H1 (cell line): ENCODE measurements around the gene SLC12A5. TPM values are rescaled to one million over a fixed set of nuclear protein-coding genes. Genes with fewer than 3 reads are reported as not detected.
A peak's percentile ranks its signal among the peaks of the same experiment; 100 is the strongest.

Source experiments
- CTCF ChIA-PET: fragments of 300-600 bp; sonication (Branson Sonifier 250); formaldehyde crosslinking; loops from one replicate; lab custom pipeline; 2021; ENCODE audit not compliant: partially characterized antibody; lab: Charles Lee
- POLR2A ChIA-PET: fragments of 300-600 bp; sonication (Branson Sonifier 250); formaldehyde crosslinking; loops from one replicate; lab custom pipeline; 2021; ENCODE audit warnings: inconsistent platforms; ENCODE audit not compliant: partially characterized antibody; lab: Charles Lee
- DNase-seq, 2 experiments: peaks; one replicate each; pipeline versions ENCODE4 v3.0.0 to v3.0.0-alpha.2; 2010 to 2022; ENCODE audit warnings: low spot score in 2 of 2, low read depth in 1 of 2, mixed read lengths in 1 of 2
- FAIRE-seq: peaks from 2 replicates; lab custom pipeline; 2011; peaks lifted over from hg19 to GRCh38; lab: Jason Lieb, UNC
- H2AFZ ChIP-seq: 2 replicates; pipeline ENCODE4 v1.8.1; 2012; ENCODE audit warnings: low read length, inconsistent platforms
- H2AK5ac ChIP-seq: 2 replicates; pipeline ENCODE4 v1.6.1; 2013; ENCODE audit warnings: low read depth, low read length
- H2BK120ac ChIP-seq: replicated peaks from 2 replicates; pipeline ENCODE3; 2013; ENCODE audit warnings: low read depth, low read length, inconsistent platforms
- H2BK12ac ChIP-seq: 2 replicates; pipeline ENCODE4 v1.6.1; 2013; ENCODE audit warnings: low read depth, low read length
- H2BK15ac ChIP-seq: 2 replicates; pipeline ENCODE4 v1.6.1; 2013; ENCODE audit warnings: low read length
- H2BK20ac ChIP-seq: 2 replicates; pipeline ENCODE4 v1.6.1; 2013; ENCODE audit warnings: low read length
- H2BK5ac ChIP-seq: 2 replicates; pipeline ENCODE4 v1.6.1; 2013; ENCODE audit warnings: low read depth, low read length
- H3K14ac ChIP-seq: 2 replicates; pipeline ENCODE4 v1.6.1; 2013; ENCODE audit warnings: inconsistent platforms; ENCODE audit not compliant: insufficient read length
- H3K18ac ChIP-seq: 2 replicates; pipeline ENCODE4 v1.6.1; 2013; ENCODE audit warnings: low read length; ENCODE audit errors: extremely low read depth
- H3K23ac ChIP-seq: 2 replicates; pipeline ENCODE4 v1.6.1; 2013; ENCODE audit warnings: inconsistent platforms; ENCODE audit not compliant: insufficient read length
- H3K23me2 ChIP-seq: 2 replicates; pipeline ENCODE4 v1.6.1; 2013; ENCODE audit warnings: low read depth, low read length
- H3K27ac ChIP-seq: 2 replicates; pipeline ENCODE4 v1.6.1; 2011; ENCODE audit warnings: low read depth, low read length, inconsistent platforms
- H3K27me3 ChIP-seq, 4 experiments: replicated peaks in 1 of 4; 1 replicate in 1 of 4; 2 replicates in 3 of 4; pipeline versions ENCODE4 v1.6.1 to v1.8.1; 2011 to 2013; ENCODE audit warnings: low read length in 3 of 4, mild to moderate bottlenecking in 3 of 4, inconsistent platforms in 2 of 4, mixed read lengths in 2 of 4, moderate library complexity in 1 of 4; ENCODE audit not compliant: control insufficient read depth in 3 of 4, insufficient read depth in 3 of 4; ENCODE audit errors: extremely low read depth in 1 of 4
- H3K36me3 ChIP-seq, 4 experiments: 2 replicates each; pipeline versions ENCODE4 v1.6.1 to v1.8.1; 2011 to 2013; ENCODE audit warnings: mild to moderate bottlenecking in 4 of 4, low read length in 3 of 4, moderate library complexity in 2 of 4, control low read depth in 1 of 4, inconsistent platforms in 1 of 4; ENCODE audit not compliant: insufficient read depth in 4 of 4, control insufficient read depth in 2 of 4
- H3K4ac ChIP-seq: replicated peaks from 2 replicates; pipeline ENCODE3; 2013; ENCODE audit warnings: low read length, low read depth, mixed read lengths, inconsistent platforms; ENCODE audit not compliant: insufficient read length
- H3K4me1 ChIP-seq, 4 experiments: replicated peaks in 1 of 4; 1 replicate in 1 of 4; 2 replicates in 3 of 4; pipeline versions ENCODE4 v1.6.1 to v1.8.1; 2011 to 2013; ENCODE audit warnings: low read length in 3 of 4, inconsistent platforms in 2 of 4, mixed read lengths in 1 of 4; ENCODE audit not compliant: insufficient read depth in 4 of 4, control insufficient read depth in 3 of 4
- H3K4me2 ChIP-seq, 2 experiments: 2 replicates each; pipeline versions ENCODE4 v1.6.1 to v1.8.1; 2011 to 2013; ENCODE audit warnings: low read depth in 2 of 2, low read length in 2 of 2, control low read depth in 1 of 2, inconsistent platforms in 1 of 2, mild to moderate bottlenecking in 1 of 2; ENCODE audit not compliant: insufficient read depth in 1 of 2
- H3K4me3 ChIP-seq, 4 experiments: fragments of 200-600, 300-600 bp in 1 of 4; sonication (generic), shearing (Covaris generic), sonication (Bioruptor Twin) in 1 of 4; 2 replicates each; pipeline versions ENCODE4 v1.5.1 to v1.8.1; 2011 to 2016; ENCODE audit warnings: low read length in 4 of 4, low read depth in 3 of 4, control low read depth in 2 of 4, inconsistent platforms in 2 of 4, mild to moderate bottlenecking in 2 of 4, mixed read lengths in 1 of 4, moderate library complexity in 1 of 4; ENCODE audit not compliant: insufficient read depth in 2 of 4; ENCODE audit errors: extremely low read depth in 1 of 4
- H3K56ac ChIP-seq: replicated peaks from 2 replicates; pipeline ENCODE3; 2013; ENCODE audit warnings: low read depth, mild to moderate bottlenecking, mixed read lengths, low read length, inconsistent platforms; ENCODE audit not compliant: insufficient read length
- H3K79me1 ChIP-seq: 2 replicates; pipeline ENCODE4 v1.6.1; 2013; ENCODE audit warnings: low read depth, low read length, control low read depth
- H3K79me2 ChIP-seq, 2 experiments: 2 replicates each; pipeline versions ENCODE4 v1.6.1 to v1.8.1; 2012 to 2013; ENCODE audit warnings: low read length in 2 of 2, mild to moderate bottlenecking in 2 of 2, inconsistent platforms in 1 of 2; ENCODE audit not compliant: insufficient read depth in 2 of 2, control insufficient read depth in 1 of 2
- H3K9ac ChIP-seq, 4 experiments: replicated peaks in 1 of 4; 1 replicate in 1 of 4; 2 replicates in 3 of 4; pipeline versions ENCODE4 v1.6.1 to v1.8.1; 2011 to 2013; ENCODE audit warnings: low read depth in 3 of 4, low read length in 3 of 4, control low read depth in 2 of 4, mild to moderate bottlenecking in 2 of 4, moderate library complexity in 2 of 4, inconsistent platforms in 1 of 4; ENCODE audit errors: extremely low read depth in 1 of 4
- H3K9me3 ChIP-seq, 2 experiments: 2 replicates each; pipeline versions ENCODE4 v1.6.1 to v1.8.1; 2012 to 2013; ENCODE audit warnings: mild to moderate bottlenecking in 2 of 2, moderate library complexity in 2 of 2, control low read depth in 1 of 2, inconsistent platforms in 1 of 2, low read depth in 1 of 2, low read length in 1 of 2, mixed read lengths in 1 of 2; ENCODE audit not compliant: insufficient read depth in 2 of 2
- H4K20me1 ChIP-seq, 2 experiments: replicated peaks in 1 of 2; 2 replicates each; pipeline versions ENCODE3 to v1.8.1; 2011 to 2013; ENCODE audit warnings: inconsistent platforms in 2 of 2, low read length in 2 of 2, mild to moderate bottlenecking in 1 of 2; ENCODE audit not compliant: insufficient read depth in 2 of 2, control insufficient read depth in 1 of 2
- H4K5ac ChIP-seq: 2 replicates; pipeline ENCODE4 v1.6.1; 2013; ENCODE audit warnings: low read length, low read depth, mixed read lengths, inconsistent platforms; ENCODE audit not compliant: insufficient read length
- H4K8ac ChIP-seq: 2 replicates; pipeline ENCODE4 v1.8.0; 2013; ENCODE audit warnings: mild to moderate bottlenecking, moderate library complexity, low read length, inconsistent platforms; ENCODE audit not compliant: insufficient read depth; ENCODE audit errors: extremely low read depth
- H4K91ac ChIP-seq: replicated peaks from 2 replicates; pipeline ENCODE3; 2013; ENCODE audit warnings: low read length, mixed read lengths, inconsistent platforms; ENCODE audit not compliant: insufficient read length
- BCL11A ChIP-seq, 2 experiments: IDR thresholded peaks; one replicate each; pipeline ENCODE4 v1.6.1; 2011; ENCODE audit warnings: low read depth in 2 of 2, low read length in 2 of 2, mild to moderate bottlenecking in 2 of 2
- CHD1 ChIP-seq: IDR thresholded peaks from 2 replicates; pipeline ENCODE4 v1.6.1; 2012; ENCODE audit warnings: low read depth, low read length, improper control_type of control experiment
- CTBP2 ChIP-seq: IDR thresholded peaks from 2 replicates; pipeline ENCODE4 v1.7.0; 2011; ENCODE audit warnings: borderline replicate concordance, mild to moderate bottlenecking, moderate library complexity, mixed read lengths, low read length; ENCODE audit not compliant: insufficient read depth, insufficient read length
- KDM5A ChIP-seq: fragments of 200-600 bp; IDR thresholded peaks from 2 replicates; pipeline ENCODE4 v1.7.1; 2012; ENCODE audit warnings: mild to moderate bottlenecking, low read length, inconsistent platforms, mixed read lengths
- POLR2AphosphoS5 ChIP-seq: IDR thresholded peaks from 2 replicates; pipeline ENCODE4 v1.6.1; 2011; ENCODE audit warnings: low read depth, low read length
- WGBS, 2 experiments: shearing (Covaris generic) in 1 of 2; methylation state at CpG; one replicate each; pipeline versions ENCODE4 v1.1.6 to v1.1.7; 2013 to 2015; ENCODE audit warnings: low lambda C conversion rate in 2 of 2, mixed read lengths in 2 of 2, inconsistent platforms in 1 of 2, low coverage in 1 of 2, missing lambda C conversion rate in 1 of 2; ENCODE audit not compliant: insufficient replicate concordance in 2 of 2, insufficient coverage in 1 of 2, insufficient read length in 1 of 2; ENCODE audit errors: extremely low coverage in 1 of 2, missing lambda C conversion rate in 1 of 2; 5-methylcytosine and 5-hydroxymethylcytosine counted together
- polyA plus RNA-seq, 7 experiments: library from polyadenylated mRNA; depleted of rRNA in 3 of 7; stranded (reverse) in 5 of 7; unstranded in 2 of 7; fragments of >200 nt in 5 of 7; fragments of 200-250 nt in 2 of 7; gene quantifications; 1 replicate in 5 of 7; 2 replicates in 1 of 7; 4 replicates in 1 of 7; pipeline versions ENCODE4 v1.2.1 to v1.2.3, GENCODE V29; 2011 to 2013; ENCODE audit warnings: missing spikeins in 2 of 7, mixed read lengths in 2 of 7
- total RNA-seq: library from RNA; stranded (reverse); fragmentation: NEBNext Ultra II Directional; extraction: Animal tissue kit (Norgen Biotek cat#: 25700); gene quantifications from 2 replicates; pipeline ENCODE4 v1.2.1, GENCODE V29; 2021

Gene SLC12A5
- total and polyA plus RNA-seq, 2 of the 8 experiments (the other 6 are each of a cell fraction or from before 2014, with no cell fraction given): 1.9 to 7.3 TPM

DNA sequence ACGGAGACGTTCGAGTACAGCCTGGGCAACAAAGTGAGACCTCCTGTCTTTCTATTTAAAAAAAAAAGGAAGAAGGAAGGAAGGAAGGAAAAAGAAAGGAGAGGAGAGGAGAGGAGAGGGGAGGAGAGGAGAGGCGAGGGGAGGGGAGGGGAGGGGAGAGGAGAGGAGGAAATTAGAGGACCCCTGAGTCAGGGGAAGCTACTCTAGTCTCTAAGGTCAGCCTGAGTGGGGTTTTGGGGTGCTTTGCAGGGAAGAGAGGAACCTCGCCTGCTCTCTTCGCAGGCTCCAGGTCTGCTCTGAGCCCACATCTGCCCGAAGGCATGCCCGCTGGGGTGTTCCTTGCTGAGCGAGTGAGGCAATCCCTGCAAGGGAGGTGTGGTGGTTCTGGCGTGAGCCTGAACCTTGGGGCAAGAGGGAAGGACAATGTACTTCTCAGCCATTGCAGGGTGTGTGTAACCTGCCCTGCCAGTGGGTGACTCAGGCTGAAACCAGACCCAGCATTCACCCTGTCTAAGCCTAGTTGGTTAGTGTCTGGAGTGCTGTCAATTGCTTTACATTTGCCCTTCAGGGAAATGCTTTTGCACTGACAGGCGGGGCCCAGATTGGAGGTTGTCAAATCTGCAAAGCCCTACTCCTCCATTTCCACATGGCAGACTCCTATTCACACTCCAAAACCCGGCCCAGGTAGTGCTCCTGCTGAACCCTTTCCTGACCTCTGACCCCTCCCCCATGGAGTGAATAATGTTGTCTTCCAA is 35.6 kb upstream of the SLC12A5 start:
- DNase-seq: no peak
- peak overlapping the region; percentile 4; the same call in 1 of the 2 replicates for H2BK20ac ChIP-seq

More for the DNA sequence above, 35.6 kb upstream of the SLC12A5 start:
- H4K20me1 ChIP-seq: no peaks in the 10 kb centered on the region
- no peak overlapping the region for H4K5ac ChIP-seq
- H3K23me2 ChIP-seq: no peaks in the 10 kb centered on the region
- no peak overlapping the region for H2BK120ac ChIP-seq
- H2BK15ac ChIP-seq: peak overlapping the region; percentile 24; the same call in 1 of the 2 replicates
- TF ChIP-seq KDM5A: no peak
- TF ChIP-seq CTBP2: no peak
- TF ChIP-seq CHD1: no peak
- no peak for TF ChIP-seq POLR2AphosphoS5
- TF ChIP-seq BCL11A (IDR thresholded peaks at IDR 0.05; ENCODE audit: low read depth in 2 of 2, low read length in 2 of 2): no peak
- TF ChIP-seq, all 59 proteins: peak for 0
- Histone ChIP-seq H3K4me2 (no peak overlapping the region), H3K9me3 (no peaks in the 10 kb centered on the region), H3K36me3 (no peaks in the 10 kb centered on the region), H3K4me3 (no peak overlapping the region), H3K4me1 (peaks cover 0 to 6% (median 3%) of the 10 kb centered on the region in 4 experiments; a peak in 3 of 7 replicates), H4K8ac (no peak overlapping the region; the same call in 1 of the 2 replicates), H3K79me1 (no peaks in the 10 kb centered on the region), H3K18ac (0 out of 2 replicates have a peak overlapping the region, but pooled peaks have one; percentile 3), H3K27me3 (no peaks in the 10 kb centered on the region), H3K23ac (no peak overlapping the region), H3K27ac (no peak overlapping the region), H3K4ac (no peak overlapping the region), H3K14ac (no peak overlapping the region), H2BK5ac (no peak overlapping the region), H2AFZ (no peak overlapping the region), H4K91ac (no peak overlapping the region), H2AK5ac (no peak overlapping the region), H3K56ac (no peak overlapping the region), H3K79me2 (no peaks in the 10 kb centered on the region), H2BK12ac (peak overlapping the region; percentile 53; the same call in 1 of the 2 replicates), H3K9ac (0 out of 7 replicates have a peak overlapping the region, but pooled peaks of 1 of the 4 experiments have one; percentile 15)
- FAIRE-seq: no peak
- 84% methylated on average over 9 of the region's 12 CpGs; no CpG with 5 or more reads in 1 of the 2 experiments for WGBS, 2 experiments
- CTCF ChIA-PET: interaction anchor here (0.6 to 14.5 kb wide), 4 partner anchors 11 to 587 kb away, joined by 3 to 114 read pairs (median 4); no protein-coding TSS in a partner anchor
- POLR2A ChIA-PET: interaction anchor here (0.8 kb wide), 1 partner anchor 65 kb away, joined by 3 read pairs; no protein-coding TSS in a partner anchor
